Measurements from ENCODE around the gene MEI1.
"Not testable (repeated sequence)": the region's sequence is repeated elsewhere in the genome, so short reads cannot be mapped to it uniquely, and the experiment has no call there.

MEI1 gene, protein sequence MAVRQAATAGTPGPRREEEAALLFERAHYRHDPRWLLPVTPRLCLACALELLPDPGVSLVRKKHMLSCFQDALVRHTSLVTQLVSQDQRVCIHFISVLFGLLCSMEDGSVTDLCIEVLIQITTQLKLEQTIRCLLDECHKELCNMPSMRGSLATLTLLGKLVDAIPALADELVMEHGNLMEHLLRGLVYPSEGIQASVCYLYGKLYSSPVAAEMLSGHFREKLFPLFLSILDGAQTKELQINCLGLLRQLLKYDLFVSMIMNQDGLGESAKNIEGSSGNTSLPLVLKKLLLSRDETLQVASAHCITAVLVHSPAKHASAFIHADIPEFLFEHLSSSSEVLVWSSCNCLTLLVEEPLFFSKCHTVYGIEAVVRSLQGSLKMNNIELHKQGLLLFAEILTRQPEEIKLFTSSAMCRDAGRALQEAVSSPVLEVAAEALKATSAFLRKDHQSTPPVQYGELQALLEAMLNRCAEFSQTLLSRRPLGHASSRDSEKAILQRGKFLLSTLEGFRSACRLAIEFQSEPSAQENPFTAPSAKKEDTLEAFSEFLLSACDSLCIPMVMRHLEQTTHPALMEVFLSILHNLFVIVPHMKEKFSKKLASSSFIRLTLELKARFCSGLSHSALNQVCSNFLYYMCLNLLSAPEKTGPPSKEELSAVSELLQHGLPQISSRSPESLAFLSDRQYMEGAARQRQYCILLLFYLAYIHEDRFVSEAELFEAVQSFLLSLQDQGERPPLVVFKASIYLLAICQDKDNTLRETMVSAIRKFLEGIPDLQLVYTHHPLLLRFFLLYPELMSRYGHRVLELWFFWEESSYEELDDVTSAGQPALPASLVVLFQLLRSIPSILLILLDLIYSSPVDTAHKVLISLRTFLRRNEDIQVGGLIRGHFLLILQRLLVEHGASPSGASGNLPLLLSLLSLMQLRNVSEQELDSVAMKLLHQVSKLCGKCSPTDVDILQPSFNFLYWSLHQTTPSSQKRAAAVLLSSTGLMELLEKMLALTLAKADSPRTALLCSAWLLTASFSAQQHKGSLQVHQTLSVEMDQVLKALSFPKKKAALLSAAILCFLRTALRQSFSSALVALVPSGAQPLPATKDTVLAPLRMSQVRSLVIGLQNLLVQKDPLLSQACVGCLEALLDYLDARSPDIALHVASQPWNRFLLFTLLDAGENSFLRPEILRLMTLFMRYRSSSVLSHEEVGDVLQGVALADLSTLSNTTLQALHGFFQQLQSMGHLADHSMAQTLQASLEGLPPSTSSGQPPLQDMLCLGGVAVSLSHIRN

DNA sequence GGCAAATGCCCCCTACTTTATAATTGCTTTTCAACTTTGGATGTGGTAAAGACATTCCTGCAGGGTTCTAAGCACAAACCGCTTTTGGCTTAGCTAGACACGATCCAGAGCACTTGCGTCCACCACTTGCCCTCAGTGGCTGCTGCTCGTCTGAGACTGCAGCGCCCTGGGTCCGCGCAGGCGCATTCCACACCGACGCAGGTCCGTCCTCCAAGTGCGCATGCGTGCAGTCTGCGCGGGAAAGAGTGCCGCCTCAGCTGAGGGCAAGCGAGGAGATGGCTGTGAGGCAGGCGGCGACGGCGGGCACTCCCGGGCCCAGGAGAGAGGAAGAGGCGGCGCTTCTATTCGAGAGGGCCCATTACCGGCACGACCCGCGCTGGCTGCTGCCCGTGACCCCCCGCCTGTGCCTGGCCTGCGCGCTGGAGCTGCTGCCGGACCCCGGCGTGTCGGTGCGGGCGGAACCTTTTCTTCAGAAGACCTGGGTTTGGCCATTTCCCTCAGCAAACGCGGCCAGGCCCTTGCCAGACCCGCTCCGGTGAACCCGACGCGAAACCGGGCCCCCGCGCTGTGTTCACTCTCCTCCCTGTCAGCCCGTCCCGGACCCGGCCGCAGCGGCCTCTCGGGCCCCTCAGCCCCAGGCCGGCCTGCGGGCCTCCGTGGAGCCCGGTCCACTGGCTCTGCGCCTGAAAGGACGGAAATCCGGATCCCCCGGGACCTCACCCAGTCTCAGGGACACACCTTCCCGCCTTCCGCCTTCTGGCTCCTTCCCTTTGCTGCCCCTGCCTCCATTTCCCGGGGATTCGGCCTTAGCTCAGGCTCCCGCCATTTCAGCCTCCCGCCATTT, at the start of gene MEI1:
MEI1 (plus strand) TSS at position 240 of the 844 bp plus-strand sequence; CDS start at position 276, 36 bp downstream.
- peak; percentile 87 to 89 for DNase-seq

- DNase-seq: no peak
These were observed 49.1 kb upstream of the MEI1 start for GRCh38 chr22:41650229-41650628.

- no peak for DNase-seq
These were observed 48.5 kb upstream of the MEI1 start for GRCh38 chr22:41650821-41651220.

- no peak for DNase-seq
These were observed 45.0 kb upstream of the MEI1 start for GRCh38 chr22:41654322-41654721.

GRCh38 chr22:41656556-41656955, 42.7 kb upstream of the MEI1 start:
- no peak for DNase-seq

DNA sequence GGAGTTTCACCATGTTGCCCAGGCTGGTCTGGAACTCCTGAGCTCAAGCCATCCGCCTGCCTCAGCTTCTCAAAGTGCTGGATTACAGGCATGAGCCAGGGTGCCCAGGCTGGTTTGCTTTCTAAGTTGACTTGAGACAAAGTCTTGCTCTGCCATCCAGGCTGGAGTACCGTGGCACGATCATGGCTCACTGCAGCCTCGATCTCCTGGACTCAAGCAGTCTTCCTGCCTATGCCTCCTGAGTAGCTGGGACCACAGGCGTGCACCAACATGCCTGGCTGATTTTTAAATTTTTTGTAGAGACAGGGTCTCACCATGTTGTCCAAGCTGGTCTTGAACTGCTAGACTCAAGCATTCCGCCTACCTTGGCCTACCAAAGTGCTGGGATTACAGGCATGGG, 41.6 kb upstream of the MEI1 start:
- DNase-seq: no peak

DNA sequence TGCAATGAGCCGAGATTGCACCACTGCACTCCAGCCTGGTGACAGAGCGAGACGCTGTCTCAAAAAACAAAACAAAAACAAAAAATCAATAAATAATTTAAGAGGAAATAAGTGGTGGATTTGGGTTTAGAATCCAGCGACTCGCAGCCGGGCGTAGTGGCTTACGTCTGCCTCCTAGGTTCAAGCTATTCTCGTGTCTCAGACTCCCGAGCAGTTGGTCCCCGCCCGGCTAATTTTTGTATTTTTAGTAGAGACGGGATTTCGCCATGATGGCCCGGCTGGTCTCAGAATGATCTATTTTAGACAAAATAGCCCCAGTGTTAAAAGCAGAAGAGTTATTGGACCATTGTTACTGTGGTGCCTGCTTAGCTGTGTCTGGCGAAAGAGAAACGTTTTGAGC, 40.4 kb upstream of the MEI1 start:
- no peak for DNase-seq

- DNase-seq: no peak
These were observed 39.4 kb upstream of the MEI1 start for GRCh38 chr22:41659941-41660340.

- no peak for DNase-seq
These were observed 38.9 kb upstream of the MEI1 start for GRCh38 chr22:41660416-41660815.

GRCh38 chr22:41661088-41661487, 38.2 kb upstream of the MEI1 start:
- DNase-seq: no peak

GRCh38 chr22:41661713-41662112, 37.6 kb upstream of the MEI1 start:
- no peak for DNase-seq

- DNase-seq: not testable (repeated sequence)
These were observed 35.7 kb upstream of the MEI1 start for GRCh38 chr22:41663594-41663993.

DNA sequence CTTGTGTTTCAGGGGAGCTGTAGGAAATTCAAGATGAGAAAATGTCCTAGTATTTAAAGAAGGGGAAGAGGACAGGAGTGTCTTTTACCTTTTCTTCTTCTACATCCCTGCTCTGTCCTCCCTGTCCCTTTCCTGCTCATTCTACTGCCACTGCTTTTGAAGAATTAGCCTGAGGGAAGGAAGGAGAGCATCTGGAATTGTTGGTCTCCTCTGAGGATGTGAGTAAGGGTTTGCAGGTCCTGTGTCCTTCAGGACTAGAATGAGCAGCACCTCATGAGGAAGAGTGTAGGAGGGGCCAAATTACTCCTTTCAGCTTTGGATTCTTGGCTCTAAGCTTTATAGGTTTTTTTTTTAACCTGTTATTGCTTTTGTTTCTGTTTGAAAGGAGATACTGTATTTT, 34.8 kb upstream of the MEI1 start:
- no peak for DNase-seq

GRCh38 chr22:41664951-41665350, 34.4 kb upstream of the MEI1 start:
- DNase-seq: no peak

- DNase-seq: no peak
These were observed 30.1 kb upstream of the MEI1 start for GRCh38 chr22:41668971-41669911.

GRCh38 chr22:41672096-41672495, 27.2 kb upstream of the MEI1 start:
- DNase-seq: not testable (repeated sequence)

GRCh38 chr22:41672780-41673509, 26.4 kb upstream of the MEI1 start:
- no peak for DNase-seq

DNA sequence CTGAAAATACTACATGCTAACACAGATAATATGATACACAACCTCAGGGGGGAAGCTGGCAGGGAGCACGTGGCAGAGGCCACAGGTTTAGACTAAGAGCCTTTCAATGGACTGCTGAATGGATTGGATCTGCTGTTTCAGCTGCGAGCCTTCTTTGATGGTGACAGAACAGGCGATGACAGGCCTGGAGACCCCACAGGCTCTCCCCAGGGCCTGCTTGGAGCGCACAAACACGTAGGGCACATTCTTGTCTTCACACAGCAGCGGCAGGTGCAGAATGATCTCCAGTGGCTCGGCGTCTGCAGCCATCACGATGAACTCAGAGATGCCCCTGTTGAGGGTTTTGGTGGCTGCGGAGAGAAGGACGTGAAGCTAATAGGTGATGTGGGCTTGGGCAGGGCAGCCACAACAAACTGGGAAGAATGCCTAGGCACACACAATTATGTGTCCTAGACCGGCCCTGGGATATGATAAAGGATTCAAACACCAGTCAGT, 24.4 kb upstream of the MEI1 start:
- no peak for DNase-seq

DNA sequence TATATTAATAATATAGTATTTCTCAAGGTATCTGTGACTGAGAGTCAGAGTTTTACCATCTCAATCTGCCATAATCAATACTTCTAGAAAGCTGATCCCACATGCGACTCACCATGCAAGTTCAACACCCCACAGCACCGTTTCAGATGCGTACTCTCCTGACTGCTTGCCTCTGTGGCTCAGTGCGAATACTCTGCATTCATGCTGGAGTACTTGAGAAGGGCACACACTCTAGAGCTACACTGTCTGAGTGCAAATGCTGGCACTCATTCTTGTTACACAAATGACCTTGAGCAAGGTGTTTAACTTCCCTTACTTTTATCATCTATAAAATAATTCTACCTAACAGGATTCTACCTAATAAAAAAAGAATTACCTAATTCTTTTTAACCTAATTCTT, 23.2 kb upstream of the MEI1 start:
- DNase-seq: no peak

- peak in 1 of 2 experiments; percentile 42 for DNase-seq
These were observed 17.7 kb upstream of the MEI1 start for GRCh38 chr22:41681616-41682015.

Data from activated CD4-positive, alpha-beta T cell treated with anti-CD3 and anti-CD28 coated beads, Interleukin-2, amount 50 U/mL, for 4 hours (primary cell).